ENCODE data around the gene BLVRB. TPM values are rescaled to one million over a fixed set of nuclear protein-coding genes. Genes with fewer than 3 reads are reported as not detected.

The BLVRB gene
- total RNA-seq, 1 experiment from 2014 or later: 113 TPM

GRCh38 chr19:40421993-40422747 lies 43.4 kb downstream of the BLVRB start:
- Histone ChIP-seq H3K4me3 (replicated peaks in 1 of 2; ENCODE audit: low read depth in 1 of 2, low read length in 2 of 2) (no peak overlapping the region), H3K9me2 (ENCODE audit: insufficient read depth) (no peaks in the 10 kb centered on the region), H3K27ac (ENCODE audit: low read depth, low read length) (peak overlapping the region; percentile 99), H2AFZ (ENCODE audit: low read depth, low read length, poor library complexity, severe bottlenecking) (no peak overlapping the region), H3K9ac (ENCODE audit: low read length) (peak overlapping the region; percentile 90), H3K27me3 (ENCODE audit: insufficient read depth, low read length) (no peaks in the 10 kb centered on the region), H3K9me3 (ENCODE audit: control insufficient read depth in 1 of 2, insufficient read depth in 1 of 2, low read depth in 1 of 2, low read length in 2 of 2) (no peaks in the 10 kb centered on the region), H3K4me2 (ENCODE audit: low read length) (peak overlapping the region; percentile 96), H3K4me1 (ENCODE audit: control insufficient read depth in 1 of 2, insufficient read depth in 2 of 2, low read length in 2 of 2) (peaks cover 32 to 75% of the 10 kb centered on the region in 2 experiments), H4K20me1 (ENCODE audit: insufficient read depth) (no peaks in the 10 kb centered on the region), H3K79me2 (ENCODE audit: insufficient read depth, low read length) (peaks cover 35% of the 10 kb centered on the region), H3K36me3 (ENCODE audit: control insufficient read depth in 1 of 2, insufficient read depth in 2 of 2, low read length in 2 of 2) (peaks cover 5 to 13% of the 10 kb centered on the region in 2 experiments; a peak in 2 of 4 replicates)
- no peak for ATAC-seq
- DNase-seq (ENCODE audit: low read depth, low spot score): no peak
- intact Hi-C loops (cut with micrococcal nuclease): loop anchor here (5.0 kb wide), 1 partner anchor 180 kb away; the partner anchor contains the start of gene LTBP4
- no TSS peak for BruUV-seq (replicated peaks)
- RAD21 ChIA-PET (ENCODE audit: low non-redundant PET in 1 of 2, low total read pairs in 2 of 2, uncharacterized antibody in 2 of 2, unreplicated experiment in 2 of 2): interaction anchor here in 1 of 2 experiments (0.7 kb wide), 1 partner anchor 44 kb away, joined by 3 read pairs; the partner anchor contains the start of gene BLVRB
- CTCF ChIA-PET: interaction anchor here (1.3 to 2.1 kb wide), 4 partner anchors 27 to 117 kb away, joined by 3 to 21 read pairs (median 9); partner anchors contain the start of gene BLVRB
- 0 out of 2 replicates have a peak, but pooled peaks have one; percentile 7 for TF ChIP-seq POLR2AphosphoS5 (IDR thresholded peaks at IDR 0.05; ENCODE audit: low read depth, low read length)
- TF ChIP-seq CEBPB (IDR thresholded peaks at IDR 0.05; ENCODE audit: low read depth): no peak
- POLR2A ChIA-PET: interaction anchor here (0.9 to 1.5 kb wide), 2 partner anchors 10 to 42 kb away, joined by 4 read pairs; no protein-coding TSS in a partner anchor

GRCh38 chr19:40420766-40421765 lies 44.5 kb downstream of the BLVRB start:
- Histone ChIP-seq H3K36me3 (ENCODE audit: control insufficient read depth in 1 of 2, insufficient read depth in 2 of 2, low read length in 2 of 2) (peaks cover 5 to 13% of the 10 kb centered on the region in 2 experiments; a peak in 2 of 4 replicates), H3K4me2 (ENCODE audit: low read length) (peak overlapping the region; percentile 96), H4K20me1 (ENCODE audit: insufficient read depth) (no peaks in the 10 kb centered on the region), H2AFZ (ENCODE audit: low read depth, low read length, poor library complexity, severe bottlenecking) (no peak overlapping the region), H3K27ac (ENCODE audit: low read depth, low read length) (peak overlapping the region; percentile 99), H3K79me2 (ENCODE audit: insufficient read depth, low read length) (peaks cover 35% of the 10 kb centered on the region), H3K9me2 (ENCODE audit: insufficient read depth) (no peaks in the 10 kb centered on the region), H3K4me1 (ENCODE audit: control insufficient read depth in 1 of 2, insufficient read depth in 2 of 2, low read length in 2 of 2) (peaks cover 42 to 79% of the 10 kb centered on the region in 2 experiments), H3K27me3 (ENCODE audit: insufficient read depth, low read length) (no peaks in the 10 kb centered on the region), H3K9me3 (ENCODE audit: control insufficient read depth in 1 of 2, insufficient read depth in 1 of 2, low read depth in 1 of 2, low read length in 2 of 2) (no peaks in the 10 kb centered on the region), H3K4me3 (replicated peaks in 1 of 2; ENCODE audit: low read depth in 1 of 2, low read length in 2 of 2) (peak overlapping the region; percentile 53 to 60), H3K9ac (ENCODE audit: low read length) (peak overlapping the region; percentile 90)
- DNase-seq (ENCODE audit: low read depth, low spot score) (peak; percentile 82), ATAC-seq (peak; percentile 73)
- RAD21 ChIA-PET (ENCODE audit: low non-redundant PET in 1 of 2, low total read pairs in 2 of 2, uncharacterized antibody in 2 of 2, unreplicated experiment in 2 of 2): interaction anchor here (0.6 to 1.4 kb wide), 5 partner anchors 10 to 111 kb away, joined by 3 to 5 read pairs (median 3); no protein-coding TSS in a partner anchor
- CTCF ChIA-PET: interaction anchor here (0.9 to 2.1 kb wide), 18 partner anchors 9 to 225 kb away, joined by 3 to 21 read pairs (median 5); partner anchors contain the start of gene BLVRB
- POLR2A ChIA-PET: interaction anchor here (0.7 to 2.4 kb wide), 11 partner anchors 10 to 996 kb away, joined by 3 to 14 read pairs (median 4); partner anchors contain the start of genes BLVRB, LTBP4 and SERTAD3
- intact Hi-C loops (cut with micrococcal nuclease): loop anchor here (5.0 kb wide), 1 partner anchor 181 kb away; the partner anchor contains the start of gene LTBP4
- BruUV-seq (replicated peaks): no TSS peak
- TF ChIP-seq ZNF274 (IDR thresholded peaks at IDR 0.05; ENCODE audit: low read depth, low read length) (no peak), CTCF (IDR thresholded peaks at IDR 0.05 in 2 of 3, conservative IDR thresholded peaks at IDR 0.05 in 1 of 3; ENCODE audit: borderline replicate concordance in 1 of 3, insufficient read depth in 1 of 3, low read depth in 2 of 3, low read length in 2 of 3) (peak in 2 of 3 experiments; percentile 87 to 97; a peak in 5 of 6 replicates), JUND (IDR thresholded peaks at IDR 0.05) (peak; percentile 74), TCF7L2 (IDR thresholded peaks at IDR 0.05; ENCODE audit: borderline replicate concordance, extremely low read depth, insufficient read depth, insufficient read length) (peak; percentile 41), MAX (IDR thresholded peaks at IDR 0.05) (peak; percentile 90)
